Prostate gland (tissue), 2 donors: ENCODE data around the gene FRMPD1. TPM values are rescaled to one million over a fixed set of nuclear protein-coding genes. Genes with fewer than 3 reads are reported as not detected.
"Not testable (repeated sequence)": the region's sequence is repeated elsewhere in the genome, so short reads cannot be mapped to it uniquely, and the experiment has no call there.

Experiments
- DNase-seq: peaks from one replicate; pipeline ENCODE4 v3.0.0-alpha.2; 2019; ENCODE audit warnings: low spot score
- H3K27ac ChIP-seq, 2 donors: fragments of 200-600 bp; sonication (generic); 2 replicates each; pipeline ENCODE4 v1.5.1; 2017 to 2019
- H3K27me3 ChIP-seq: fragments of 200-600 bp; sonication (generic); replicated peaks from 2 replicates; pipeline ENCODE4 v1.5.1; 2019; ENCODE audit not compliant: insufficient read depth
- H3K36me3 ChIP-seq, 2 donors: fragments of 200-600 bp; sonication (generic); 1 replicate in 1 of 2; 2 replicates in 1 of 2; pipeline versions ENCODE4 v1.5.1 to v1.8.1; 2017 to 2019
- H3K4me1 ChIP-seq: fragments of 200-600 bp; sonication (generic); replicated peaks from 2 replicates; pipeline ENCODE4 v1.5.1; 2019
- H3K4me3 ChIP-seq, 2 donors: fragments of 200-600 bp; sonication (generic); 2 replicates each; pipeline ENCODE4 v1.5.1; 2017 to 2019
- H3K9me3 ChIP-seq: fragments of 200-600 bp; sonication (generic); 2 replicates; pipeline ENCODE4 v1.5.1; 2017
- CTCF ChIP-seq, 4 experiments: fragments of 200-600 bp in 2 of 4; fragments of 450-650 bp in 2 of 4; sonication (generic) in 2 of 4; IDR thresholded peaks; 1 replicate in 3 of 4; 2 replicates in 1 of 4; pipeline ENCODE4 v1.5.1; 2016 to 2019; ENCODE audit warnings: antibody characterized with exemption in 4 of 4, mild to moderate bottlenecking in 2 of 4, moderate library complexity in 2 of 4
- POLR2A ChIP-seq: fragments of 450-650 bp; IDR thresholded peaks from one replicate; pipeline ENCODE4 v1.6.1; 2016; ENCODE audit warnings: antibody characterized with exemption, mild to moderate bottlenecking
- POLR2AphosphoS5 ChIP-seq: sonication (generic); formaldehyde crosslinking; IDR thresholded peaks from one replicate; pipeline ENCODE4 v1.6.1; 2017; ENCODE audit warnings: antibody characterized with exemption
- WGBS: methylation state at CpG from one replicate; pipeline ENCODE4 v1.1.5; 2018; 5-methylcytosine and 5-hydroxymethylcytosine counted together
- intact Hi-C: fragments of 100-400 bp; cut with DNase I; formaldehyde crosslinking; loops from one replicate; pipeline ENCODE4 v1.14.2; 2022
- total RNA-seq, 2 donors: library from RNA; depleted of rRNA; stranded (reverse); fragments of >200 nt; gene quantifications; one replicate each; pipeline ENCODE4 v1.1.0, GENCODE V29; 2016

Gene FRMPD1
- total RNA-seq, 2 donors from 2014 or later = 0.36 to 47.6 TPM

- Histone ChIP-seq H3K27ac (no peak overlapping the region), H3K4me3 (no peak overlapping the region), H3K27me3 (no peaks in the 10 kb centered on the region), H3K36me3 (no peaks in the 10 kb centered on the region), H3K4me1 (no peaks in the 10 kb centered on the region), H3K9me3 (no peaks in the 10 kb centered on the region)
- no peak for DNase-seq
- WGBS = 75% methylated on average over 24 of the region's 24 CpGs
- no peak for TF ChIP-seq CTCF (IDR thresholded peaks at IDR 0.05)
- TF ChIP-seq POLR2A = no peak
- TF ChIP-seq POLR2AphosphoS5 = no peak
- intact Hi-C loops = no loop called here
Measured at GRCh38 chr9:37746448-37747270, 95.9 kb downstream of the FRMPD1 start.

GRCh38 chr9:37747271-37747753 lies 96.6 kb downstream of the FRMPD1 start:
- 32% methylated on average over 3 of the region's 3 CpGs for WGBS
- intact Hi-C loops = no loop called here

GRCh38 chr9:37749129-37749528 lies 98.4 kb downstream of the FRMPD1 start:
- no peak for DNase-seq
- H3K9me3 ChIP-seq = no peaks in the 10 kb centered on the region
- no peaks in the 10 kb centered on the region for H3K27me3 ChIP-seq
- 49% methylated on average over 5 of the region's 5 CpGs for whole genome bisulfite sequencing
- no peak overlapping the region for H3K4me3 ChIP-seq
- H3K36me3 ChIP-seq = no peaks in the 10 kb centered on the region
- no peak overlapping the region for H3K27ac ChIP-seq
- H3K4me1 ChIP-seq = no peaks in the 10 kb centered on the region
- intact Hi-C loops = no loop called here
- TF ChIP-seq CTCF (IDR thresholded peaks at IDR 0.05) (no peak), POLR2AphosphoS5 (no peak), POLR2A (no peak)

More at GRCh38 chr9:37747271-37747753, 96.6 kb downstream of the FRMPD1 start:
- Histone ChIP-seq H3K4me1 (no peaks in the 10 kb centered on the region), H3K27ac (no peak overlapping the region), H3K36me3 (no peaks in the 10 kb centered on the region), H3K4me3 (no peak overlapping the region), H3K9me3 (no peaks in the 10 kb centered on the region), H3K27me3 (no peaks in the 10 kb centered on the region)
- TF ChIP-seq POLR2AphosphoS5 (no peak), CTCF (IDR thresholded peaks at IDR 0.05) (peak; percentile 69 to 79 (median 72))
- DNase-seq = peak; percentile 52

GRCh38 chr9:37751186-37751585 lies 100.4 kb downstream of the FRMPD1 start:
- Histone ChIP-seq H3K9me3 (no peaks in the 10 kb centered on the region), H3K4me3 (no peak overlapping the region), H3K36me3 (no peaks in the 10 kb centered on the region), H3K4me1 (no peaks in the 10 kb centered on the region), H3K27me3 (no peaks in the 10 kb centered on the region), H3K27ac (no peak overlapping the region)
- intact Hi-C loops = loop anchor here (5.0 kb wide), 1 partner anchor 264 kb away; the partner anchor contains the start of gene POLR1E
- 79% methylated on average over 6 of the region's 6 CpGs for WGBS
- TF ChIP-seq CTCF (IDR thresholded peaks at IDR 0.05) (no peak), POLR2AphosphoS5 (no peak), POLR2A (no peak)
- no peak for DNase-seq

GRCh38 chr9:37751704-37752103 lies 101.0 kb downstream of the FRMPD1 start:
- not testable (repeated sequence) for H3K27ac ChIP-seq, H3K27me3 ChIP-seq, H3K36me3 ChIP-seq, H3K4me3 ChIP-seq, H3K4me1 ChIP-seq, DNase-seq, H3K9me3 ChIP-seq
- intact Hi-C loops = loop anchor here (5.0 kb wide), 1 partner anchor 264 kb away; the partner anchor contains the start of gene POLR1E
- 90% methylated on average over 30 of the region's 30 CpGs for WGBS

GRCh38 chr9:37752112-37752511 lies 101.4 kb downstream of the FRMPD1 start:
- not testable (repeated sequence) for H3K27me3 ChIP-seq, H3K9me3 ChIP-seq, DNase-seq, H3K27ac ChIP-seq, H3K4me3 ChIP-seq, H3K4me1 ChIP-seq, H3K36me3 ChIP-seq
- 78% methylated on average over 13 of the region's 13 CpGs for WGBS
- intact Hi-C loops = loop anchor here (5.0 kb wide), 1 partner anchor 265 kb away; the partner anchor contains the start of gene POLR1E
